ENCODE data around the gene SLC27A4.

The SLC27A4 gene

DNA sequence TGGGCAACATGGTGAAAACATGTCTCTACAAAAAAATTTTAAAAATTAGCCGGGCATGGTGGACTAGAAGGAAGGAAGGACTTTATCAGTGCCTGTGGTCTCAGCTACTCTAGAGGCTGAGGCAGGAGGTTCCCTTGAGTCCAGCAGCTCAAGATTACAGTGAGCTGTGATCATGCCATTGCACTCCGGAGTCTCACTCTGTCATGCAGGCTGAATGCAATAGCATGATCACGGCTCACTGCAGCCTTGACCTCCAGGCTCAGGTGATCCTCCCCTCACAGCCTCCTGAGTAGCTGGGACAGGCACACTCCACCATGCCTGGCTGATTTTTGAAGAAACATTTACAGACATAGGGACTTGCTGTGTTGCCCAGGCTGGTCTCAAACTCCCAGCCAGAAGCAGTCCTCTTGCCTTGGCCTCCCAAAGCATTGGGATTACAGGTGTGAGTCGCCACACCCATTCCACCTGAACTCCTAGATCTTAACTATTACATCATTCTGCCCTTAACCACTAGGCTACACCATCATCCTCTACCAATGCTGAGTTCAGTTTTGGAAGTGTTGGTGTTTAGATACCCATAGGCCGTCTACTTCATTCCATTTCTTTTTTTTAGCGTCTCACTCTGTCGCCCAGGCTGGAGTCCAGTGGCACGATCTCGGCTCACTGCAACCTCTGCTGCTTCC lies 28.8 kb downstream of the SLC27A4 start:
- DNase-seq: no peak

DNA sequence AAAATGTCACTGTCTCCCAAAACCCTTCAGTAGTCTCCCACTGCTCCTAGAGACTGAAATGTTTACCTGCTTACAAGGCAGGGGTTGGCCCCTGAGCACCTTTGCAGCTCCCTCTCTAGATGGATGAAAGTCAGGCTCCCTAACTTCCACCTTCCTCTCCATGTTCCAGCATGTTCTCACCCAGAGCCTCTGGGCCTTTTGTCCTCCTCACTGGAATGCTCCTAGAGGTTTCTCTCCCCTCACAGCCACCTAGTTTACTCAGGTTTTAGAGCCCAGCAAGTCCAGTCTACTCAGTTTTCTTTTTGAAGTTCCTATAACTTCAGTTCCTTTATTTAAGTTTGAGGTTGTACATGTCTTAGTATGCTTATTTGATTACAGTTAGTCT lies 30.0 kb downstream of the SLC27A4 start:
- no peak for DNase-seq

DNA sequence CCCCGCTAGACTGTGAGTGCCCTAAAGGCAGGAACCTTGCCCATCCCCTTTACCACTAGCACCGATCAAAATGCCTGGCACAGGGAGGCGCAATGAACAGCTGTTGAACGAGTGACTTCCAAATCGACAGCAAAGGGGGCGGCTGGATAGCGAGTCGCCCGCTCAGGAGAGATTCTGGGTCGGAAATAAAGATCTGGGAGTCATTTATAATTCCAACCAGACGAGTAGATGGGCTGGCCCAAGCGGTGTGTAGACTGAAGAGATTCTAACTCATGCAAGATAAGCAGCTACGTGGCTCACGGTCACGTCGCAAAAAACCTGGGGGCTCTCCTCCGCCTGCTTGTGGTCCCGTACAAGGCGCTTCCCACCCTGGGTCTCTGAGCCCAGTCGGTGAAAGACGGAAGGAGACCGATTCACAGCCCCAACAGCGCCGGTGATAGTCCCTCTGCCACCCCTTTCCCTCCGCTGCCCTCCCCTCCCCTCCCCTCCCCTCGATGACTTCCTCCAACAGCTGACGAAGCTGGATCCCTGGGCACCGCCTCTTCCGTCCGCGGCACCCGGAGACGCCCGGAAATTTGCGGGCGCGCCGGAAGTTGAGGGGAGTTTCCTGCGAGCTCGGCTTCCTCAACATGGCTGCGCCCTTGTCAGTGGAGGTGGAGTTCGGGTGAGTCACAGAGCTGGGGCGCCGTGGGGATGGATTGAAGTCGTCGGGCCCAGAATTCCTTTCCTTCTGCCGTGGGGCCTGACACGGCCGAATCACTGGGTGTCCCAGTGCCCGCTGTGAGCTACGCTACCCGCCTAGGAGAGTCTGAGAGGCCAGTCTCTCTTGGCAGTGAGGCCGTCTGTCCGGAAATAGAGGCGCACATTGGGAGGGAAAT lies 30.7 kb downstream of the SLC27A4 start, which contains the start of gene URM1:
Gene URM1, plus strand, starts transcription at position 623 of the 878 bp plus-strand sequence. Its CDS starts 7 bp downstream, at position 630.
- DNase-seq: no peak

DNA sequence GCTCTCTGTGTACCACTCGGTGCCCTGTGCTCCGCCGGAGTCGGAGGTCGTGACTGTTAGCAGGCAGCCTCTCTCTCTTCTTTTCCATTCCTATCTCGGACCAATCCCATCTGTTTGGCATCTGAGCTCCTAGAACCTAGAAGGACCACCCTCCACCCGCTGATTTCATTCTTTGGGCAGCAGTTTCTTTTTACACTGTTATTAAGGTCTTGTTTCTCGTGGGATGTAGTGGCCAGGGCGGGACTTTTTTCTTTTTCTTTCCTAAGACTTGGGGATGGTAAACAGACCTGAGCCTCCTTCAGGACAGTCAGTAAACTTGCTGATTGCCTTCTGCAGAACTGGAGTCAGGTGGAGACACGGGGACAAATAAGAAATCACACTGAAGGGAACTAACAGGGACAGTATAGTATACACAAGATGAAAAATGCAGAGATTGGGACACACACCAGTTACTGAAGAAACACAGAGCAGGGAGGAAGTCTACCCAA lies 31.3 kb downstream of the SLC27A4 start:
- no peak for DNase-seq

DNA sequence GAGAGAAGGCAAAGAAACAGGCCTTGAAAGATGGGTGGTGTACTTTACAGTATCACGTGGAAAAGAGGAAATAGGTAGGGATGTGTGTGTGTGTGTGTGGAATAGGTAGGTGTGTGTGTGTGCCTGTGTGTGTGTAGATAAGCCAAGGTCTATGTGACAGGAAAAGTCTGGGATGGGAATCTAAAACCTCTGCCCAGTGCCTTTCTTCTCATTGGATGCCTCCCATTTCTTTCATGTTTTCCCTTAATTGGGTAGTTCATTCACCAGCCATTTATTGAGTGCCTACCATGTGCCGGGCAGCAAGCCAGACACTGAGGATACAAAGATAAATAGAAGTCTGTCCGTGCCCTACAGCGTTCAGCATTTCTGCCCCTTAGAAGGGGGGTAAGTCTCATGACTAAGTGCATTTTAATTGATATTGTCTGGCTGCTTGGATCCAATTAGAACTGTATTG lies 31.9 kb downstream of the SLC27A4 start:
- no peak for DNase-seq

DNA sequence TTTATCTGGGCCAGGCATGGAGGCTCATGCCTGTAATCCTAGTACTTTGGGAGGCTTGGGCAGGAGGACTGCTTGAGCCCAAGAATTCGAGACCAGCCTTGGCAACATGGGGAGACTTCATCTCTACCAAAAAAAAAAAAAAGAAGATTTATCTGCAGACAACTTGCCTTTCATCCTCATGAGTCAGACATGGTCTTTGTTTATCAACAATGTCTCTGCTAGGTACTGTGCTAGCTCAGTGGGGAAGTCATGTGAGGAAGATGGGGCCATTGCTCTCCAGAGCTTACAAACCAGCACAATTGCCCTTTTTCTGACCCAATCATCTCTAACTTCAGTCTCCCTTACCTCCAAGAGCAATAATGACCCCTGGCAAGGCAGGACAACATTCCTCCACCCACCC lies 32.5 kb downstream of the SLC27A4 start:
- no peak for DNase-seq

DNA sequence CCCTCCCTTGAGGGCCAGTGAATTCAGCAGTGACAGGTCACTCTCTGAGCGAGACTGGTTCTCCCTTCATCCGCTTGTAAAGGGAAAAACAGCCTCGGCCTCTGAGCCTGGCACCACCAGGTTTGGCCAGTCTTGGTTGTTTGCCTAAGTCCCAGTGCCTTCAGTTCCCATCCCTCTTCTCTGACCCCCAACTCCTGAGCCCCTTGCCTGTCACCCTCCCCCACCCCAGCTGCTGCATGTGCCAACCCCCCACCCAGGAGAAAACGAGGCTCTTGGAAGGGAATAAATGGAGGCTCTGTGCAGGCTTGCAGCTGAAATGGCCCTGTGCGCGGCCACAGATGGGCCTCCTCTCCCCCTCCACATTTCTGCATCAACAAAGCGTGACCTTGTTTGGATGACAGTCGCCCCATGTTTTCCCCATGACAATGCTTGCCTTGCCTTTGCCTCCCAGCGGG lies 33.9 kb downstream of the SLC27A4 start:
- no peak for DNase-seq

DNA sequence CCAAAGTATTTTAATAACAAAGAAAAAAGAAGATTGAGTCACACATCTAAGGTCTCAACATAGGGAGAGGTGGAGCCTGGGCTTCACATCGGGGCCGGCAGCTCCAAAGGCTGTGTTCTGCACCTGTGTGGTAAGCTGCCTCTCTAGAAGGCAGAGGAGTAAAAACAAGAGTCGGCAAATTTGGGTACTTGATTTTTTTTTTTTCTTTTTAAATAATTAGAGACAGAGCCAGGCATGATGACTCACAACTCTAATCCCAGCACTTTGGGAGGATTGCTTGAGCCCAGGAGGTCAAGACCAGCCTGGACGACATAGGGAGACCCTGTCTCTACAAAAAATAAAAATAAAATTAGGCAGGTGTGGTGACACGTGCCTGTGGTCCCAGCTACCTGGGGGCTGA lies 35.5 kb downstream of the SLC27A4 start:
- DNase-seq: no peak

DNA sequence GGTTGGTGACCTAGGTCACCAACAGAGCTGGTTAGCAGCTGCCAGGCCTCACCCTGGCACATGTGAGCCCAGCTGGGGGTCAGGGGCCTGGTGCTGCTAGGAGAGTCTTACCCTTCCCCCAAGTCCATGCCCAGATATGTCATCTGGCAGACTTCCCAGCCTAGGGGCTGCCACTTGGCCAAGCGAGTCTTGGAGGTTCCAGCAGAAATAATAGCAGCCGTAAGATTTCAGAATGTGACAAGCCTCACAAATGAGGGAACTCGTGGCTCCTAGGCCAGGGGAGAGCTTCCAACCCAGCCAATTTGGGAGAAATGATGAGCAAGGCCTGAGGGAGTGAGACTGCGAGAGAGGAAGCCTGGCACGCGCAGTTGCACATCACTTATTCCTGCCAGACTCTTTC lies 41.9 kb downstream of the SLC27A4 start:
- DNase-seq: no peak

DNA sequence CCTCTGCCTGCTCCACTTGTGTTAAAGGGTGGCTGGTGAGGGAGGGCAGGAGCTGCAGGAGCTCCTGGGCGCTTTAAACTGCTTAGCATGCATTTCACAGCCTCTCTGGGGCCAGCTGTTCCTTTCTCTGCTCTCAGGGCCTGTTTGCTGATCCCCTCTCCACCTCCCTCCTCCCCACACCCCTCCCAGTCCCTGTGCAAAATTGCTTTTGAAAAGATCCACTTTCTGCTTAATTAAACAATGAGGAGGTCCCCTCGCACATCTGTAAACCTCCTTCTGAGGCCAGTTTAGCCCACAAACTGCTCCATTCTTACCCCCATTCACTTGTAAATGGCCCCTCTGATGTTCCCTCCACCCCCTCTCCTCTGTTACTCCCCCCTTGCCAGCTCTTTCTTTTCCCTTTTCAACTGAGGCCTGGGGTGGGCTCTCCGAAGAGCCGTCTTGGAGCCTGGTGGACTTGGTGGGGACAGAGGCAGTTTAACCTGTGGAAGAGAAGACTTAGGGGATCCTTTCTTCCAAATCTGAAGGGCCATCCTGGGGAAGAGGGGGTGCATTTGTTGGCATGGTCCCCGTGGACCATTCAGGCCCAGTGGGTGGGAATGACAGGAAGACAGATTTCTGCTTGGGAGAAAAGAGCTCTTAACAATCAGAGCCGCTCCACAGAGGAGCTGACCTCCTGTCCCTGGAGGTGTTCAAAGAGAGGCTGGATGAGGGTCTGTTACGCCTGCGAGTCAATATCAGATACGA lies 42.9 kb downstream of the SLC27A4 start:
- DNase-seq: no peak

DNA sequence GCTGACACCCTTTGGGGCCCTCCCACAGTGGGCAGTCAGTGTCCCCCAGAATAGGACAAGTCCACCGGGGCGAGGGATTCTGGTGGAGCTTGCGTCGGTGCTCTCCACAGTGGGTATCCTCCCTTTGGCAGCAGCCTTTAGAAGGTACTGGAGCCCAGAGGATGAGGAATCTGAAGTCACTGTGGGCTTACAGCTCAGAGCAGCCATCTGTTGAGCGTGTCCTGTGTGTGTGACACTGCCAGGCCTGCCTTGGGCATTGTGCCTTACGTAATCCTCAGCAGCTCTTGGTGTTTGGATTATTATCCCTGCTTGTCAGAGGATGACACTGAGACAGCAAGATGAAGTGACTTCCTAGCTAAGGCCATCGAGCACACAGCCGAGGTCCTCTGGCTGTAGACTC lies 43.5 kb downstream of the SLC27A4 start:
- no peak for DNase-seq

DNA sequence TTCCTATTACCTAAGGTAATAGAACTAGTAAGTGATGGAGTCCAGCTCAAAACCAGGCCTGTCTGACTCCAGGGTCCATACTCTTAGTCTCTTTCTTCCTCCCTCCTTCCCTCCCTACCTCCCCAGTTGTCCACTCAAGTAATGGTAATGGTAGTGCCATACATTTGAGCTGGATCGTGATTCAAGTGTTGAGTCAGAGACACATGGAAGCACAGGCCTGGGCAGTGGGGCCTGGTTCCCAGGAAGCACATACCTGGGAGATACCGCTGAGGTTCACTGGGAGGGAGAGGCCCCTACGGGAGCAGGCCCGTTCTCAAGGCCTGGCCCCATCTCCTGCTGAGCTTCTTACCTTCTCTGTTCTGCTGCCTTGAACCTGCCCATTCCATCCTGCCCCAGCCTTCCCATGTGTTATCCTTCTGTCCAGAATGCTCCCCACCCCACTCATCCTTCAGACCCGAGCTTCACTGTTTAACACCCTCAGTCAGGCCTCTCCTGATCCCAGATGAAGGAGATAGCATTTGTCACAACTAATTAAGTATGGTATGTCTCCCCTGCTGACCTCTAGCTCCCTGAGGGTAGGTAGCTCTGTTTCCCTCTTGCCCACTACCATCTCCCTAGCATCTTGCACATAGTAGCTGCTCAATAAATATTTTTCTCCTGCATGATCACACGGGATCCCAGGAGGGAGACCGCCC lies 44.6 kb downstream of the SLC27A4 start:
- no peak for DNase-seq

DNA sequence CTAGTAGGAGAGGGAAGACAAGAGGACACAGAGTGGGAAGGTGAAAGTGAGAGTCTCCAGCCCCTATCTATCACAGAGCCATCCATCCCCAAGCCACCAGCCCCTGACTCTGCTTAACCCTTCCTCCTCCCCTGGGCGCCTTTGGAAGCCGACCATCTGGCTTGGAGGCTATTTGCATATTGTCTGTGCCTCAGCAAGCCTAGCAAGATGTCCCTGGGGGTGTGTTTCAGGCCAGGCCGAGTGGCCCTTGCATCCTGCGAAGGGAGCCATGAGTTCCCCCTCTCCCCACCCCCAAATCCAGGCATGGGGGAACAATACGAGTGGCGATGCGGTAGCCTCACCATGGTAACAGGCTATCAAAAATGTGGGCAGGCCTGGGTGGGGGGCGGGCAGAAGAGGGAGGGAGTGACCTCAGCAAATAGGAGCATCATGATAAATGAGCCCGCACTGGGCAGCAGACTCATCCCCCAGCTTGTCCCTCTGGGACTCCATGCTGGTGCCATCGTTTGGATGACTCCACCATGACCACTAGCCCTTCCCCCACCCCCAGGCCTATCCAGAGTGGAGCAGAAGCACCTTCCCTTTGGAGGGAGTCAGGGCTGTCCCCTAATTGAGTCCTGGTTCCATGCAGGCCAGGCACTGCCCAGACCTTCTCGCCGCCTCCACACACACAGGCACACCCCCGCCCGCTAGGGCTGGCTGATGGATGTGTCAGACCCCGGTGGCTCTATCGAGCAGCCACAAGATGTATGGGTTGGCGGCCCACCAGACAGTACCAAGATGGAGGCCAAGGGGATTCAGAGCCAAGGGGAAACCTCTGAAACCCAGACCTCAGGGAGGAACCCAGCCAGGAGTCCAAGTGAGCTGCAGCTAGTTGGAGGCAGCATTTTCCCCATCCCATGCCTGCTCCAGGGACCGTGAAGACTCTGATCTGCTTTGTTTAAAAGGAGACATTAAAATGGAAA lies 45.5 kb downstream of the SLC27A4 start:
- no peak for DNase-seq

DNA sequence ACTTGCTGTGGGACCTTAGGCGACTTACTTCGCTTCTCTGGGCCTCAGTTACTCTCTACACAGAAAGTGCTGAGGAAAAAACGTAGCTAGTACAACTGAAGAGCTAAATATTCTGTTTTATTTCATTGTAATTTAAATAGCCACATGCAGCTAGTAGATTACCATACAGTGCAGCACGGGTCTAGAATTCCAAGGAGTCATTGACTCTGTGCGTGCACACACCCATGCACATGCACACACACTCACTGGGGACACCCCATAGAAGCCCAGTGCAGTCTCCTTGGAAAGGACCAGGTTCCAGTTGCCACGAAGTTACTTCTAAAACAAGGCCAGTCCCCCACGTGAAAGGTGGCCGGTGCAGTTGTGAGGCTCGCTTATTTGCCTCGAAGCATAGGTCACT lies 47.8 kb downstream of the SLC27A4 start:
- no peak for DNase-seq

DNA sequence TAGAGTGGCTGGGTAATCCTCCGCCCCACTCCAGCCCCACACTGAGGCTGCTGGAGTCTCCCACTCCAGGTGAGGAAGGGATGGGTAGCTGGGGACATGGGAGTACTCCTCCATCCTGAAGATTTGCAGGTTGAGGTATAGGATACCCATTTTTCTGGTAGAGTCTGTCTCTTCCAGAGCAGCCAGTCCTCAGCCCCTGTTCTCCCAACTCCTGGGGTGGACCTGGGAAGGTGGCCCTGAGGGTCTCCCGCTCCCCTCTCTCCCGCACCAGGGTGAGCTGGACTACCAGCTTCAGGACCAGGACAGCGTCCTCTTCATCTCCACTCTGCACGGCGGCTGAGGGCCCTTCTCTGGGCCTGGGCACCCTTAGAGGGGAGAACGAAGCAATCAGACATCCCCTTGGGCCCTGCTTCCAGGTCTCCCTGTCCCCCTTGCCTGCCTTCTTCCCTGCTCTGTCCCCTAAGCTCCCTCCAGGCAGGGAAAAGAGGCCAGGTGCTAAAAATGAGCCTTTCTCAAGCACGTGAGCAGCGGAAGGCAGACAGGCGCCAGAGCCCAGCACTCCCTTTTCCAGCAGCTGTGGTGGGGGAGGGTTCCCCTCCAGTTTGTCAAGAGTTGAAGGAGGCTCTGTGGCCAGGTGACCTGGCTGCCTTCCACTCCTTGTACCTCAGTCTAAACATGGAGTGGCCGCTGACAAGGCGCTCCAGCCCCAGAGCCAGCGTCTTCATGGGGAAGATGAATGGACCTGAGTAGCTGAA lies 49.2 kb downstream of the SLC27A4 start:
- DNase-seq: no peak

DNA sequence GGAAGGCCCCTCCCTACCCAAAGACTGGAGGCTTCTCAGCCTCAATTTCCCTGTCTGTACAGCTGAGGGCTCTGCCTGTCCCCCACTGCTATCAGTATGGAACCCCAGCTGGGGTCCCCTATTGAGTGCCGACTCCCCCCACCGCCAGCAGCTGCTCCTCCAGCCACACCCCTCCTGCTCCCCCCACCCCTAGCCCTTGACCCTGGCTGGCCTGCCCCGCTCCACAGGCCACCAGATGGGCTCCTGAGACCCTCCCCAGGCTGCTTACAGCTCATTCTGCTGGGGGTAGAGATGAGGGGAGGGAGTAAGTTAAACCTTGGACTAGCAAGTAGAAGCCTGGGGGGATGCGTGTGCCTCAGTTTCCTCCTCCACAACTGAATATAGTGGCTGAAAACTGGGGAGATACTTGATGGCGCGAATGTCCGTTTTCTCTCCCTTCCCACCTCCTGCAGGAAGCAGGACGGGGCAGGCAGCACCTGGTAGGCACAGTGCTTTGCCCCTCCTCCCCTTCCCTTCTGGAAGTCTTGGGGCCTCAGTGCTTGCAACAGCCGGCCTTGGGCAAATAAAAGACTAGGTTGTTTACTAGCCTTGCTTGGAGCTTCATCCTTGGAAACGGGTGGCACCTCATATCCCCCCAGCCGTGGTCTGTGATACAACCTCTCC lies 50.0 kb downstream of the SLC27A4 start:
- DNase-seq: no peak

DNA sequence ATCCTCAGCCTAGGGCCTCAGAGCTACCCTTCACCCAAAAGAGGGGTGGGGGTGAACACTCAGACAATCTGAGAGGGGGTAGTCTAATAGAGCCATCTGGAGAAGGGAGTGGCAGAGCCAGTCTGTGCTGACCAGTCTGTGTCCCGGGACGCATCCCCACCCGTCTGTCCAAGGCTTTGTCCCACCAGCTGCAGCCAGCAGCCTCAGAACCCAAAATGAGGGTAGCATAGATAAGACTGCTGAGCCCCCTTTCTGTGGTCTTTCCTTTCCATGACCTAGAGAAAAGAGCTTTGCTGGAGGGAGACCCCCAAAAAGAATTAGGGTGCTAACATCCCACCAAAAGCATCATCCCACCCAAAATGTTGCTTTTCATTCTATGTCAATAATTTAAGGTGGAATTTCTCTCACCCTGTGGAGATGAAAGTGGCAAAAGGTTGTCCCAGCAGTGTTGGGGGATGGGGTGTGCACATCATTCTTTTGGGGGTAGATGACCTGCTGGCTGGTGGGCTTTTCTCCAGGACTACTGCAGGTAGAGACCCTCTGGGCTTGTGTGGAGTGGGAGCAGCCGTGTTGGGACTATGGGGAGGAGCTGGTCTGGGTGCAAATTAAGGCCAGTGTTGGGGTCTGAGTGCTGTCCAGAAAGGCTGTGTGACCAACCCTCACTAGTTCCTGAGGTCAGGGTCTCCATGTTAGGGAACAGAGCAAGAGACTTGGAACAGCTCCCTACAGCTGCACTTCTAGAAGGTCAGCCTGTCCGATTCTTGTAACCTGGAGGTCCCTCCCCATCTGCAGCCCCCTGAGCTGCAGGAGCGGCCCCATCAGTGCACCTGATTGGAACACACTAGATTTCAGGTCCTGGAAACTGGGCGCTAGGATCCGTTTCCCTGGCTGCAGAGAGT lies 50.7 kb downstream of the SLC27A4 start:
- DNase-seq: no peak

DNA sequence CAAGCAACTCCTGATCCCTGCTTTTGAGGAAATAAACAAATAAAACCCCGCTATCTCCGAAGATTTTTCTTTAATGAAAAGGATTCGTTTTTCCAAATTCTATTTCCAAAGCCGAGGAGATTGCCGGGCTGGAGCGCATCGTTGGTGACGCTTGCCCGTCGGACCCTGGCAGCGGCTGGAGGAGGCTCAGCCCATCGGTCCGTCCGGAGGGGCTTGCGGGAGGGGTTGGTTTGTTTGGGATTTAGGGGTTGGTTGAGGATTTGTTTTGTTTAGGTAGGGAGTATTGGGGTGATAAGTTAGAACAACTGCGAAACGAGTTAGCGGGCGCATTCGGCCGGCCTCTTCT lies 51.6 kb downstream of the SLC27A4 start:
- DNase-seq: no peak
